ENCODE results near the gene CAPZB.

The CAPZB gene

GRCh38 chr1:19372602-19373001 lies 112.7 kb downstream of the CAPZB start:
- TF ChIP-seq CTCF (IDR thresholded peaks at IDR 0.05; ENCODE audit: low read length) (no peak), EZH2 (IDR thresholded peaks at IDR 0.05; ENCODE audit: borderline replicate concordance, low read length) (no peak)
- no peak overlapping the region for H3K4me3 ChIP-seq (ENCODE audit: low read depth, low read length, poor library complexity, severe bottlenecking)
- H4K20me1 ChIP-seq (ENCODE audit: insufficient read depth, low read length) = no peaks in the 10 kb centered on the region
- no peak overlapping the region for H3K4me2 ChIP-seq (ENCODE audit: low read length)
- no peak overlapping the region for H2AFZ ChIP-seq (ENCODE audit: low read length)
- no peak overlapping the region for H3K9ac ChIP-seq (ENCODE audit: low read length)
- H3K9me2 ChIP-seq (ENCODE audit: low read depth, low read length) = no peaks in the 10 kb centered on the region
- no peak overlapping the region for H3K27ac ChIP-seq (ENCODE audit: low read depth, low read length, poor library complexity, severe bottlenecking)
- no peaks in the 10 kb centered on the region for H3F3A ChIP-seq (ENCODE audit: insufficient read depth, low read length)
- H3K9me3 ChIP-seq (ENCODE audit: low read length) = no peaks in the 10 kb centered on the region
- peaks cover 32% of the 10 kb centered on the region for H3K36me3 ChIP-seq (ENCODE audit: insufficient read depth, low read length)
- no peaks in the 10 kb centered on the region for H3K79me2 ChIP-seq (ENCODE audit: insufficient read depth, low read length)
- no peaks in the 10 kb centered on the region for H3K4me1 ChIP-seq (ENCODE audit: insufficient read depth, low read length, severe bottlenecking)
- no peaks in the 10 kb centered on the region for H3K27me3 ChIP-seq (ENCODE audit: insufficient read depth, low read length)

- no peak overlapping the region for H3K9ac ChIP-seq (ENCODE audit: low read length)
- no peaks in the 10 kb centered on the region for H3K27me3 ChIP-seq (ENCODE audit: insufficient read depth, low read length)
- H3K4me3 ChIP-seq (ENCODE audit: low read depth, low read length, poor library complexity, severe bottlenecking) = no peak overlapping the region
- H3K9me2 ChIP-seq (ENCODE audit: low read depth, low read length) = no peaks in the 10 kb centered on the region
- peaks cover 27% of the 10 kb centered on the region for H3K36me3 ChIP-seq (ENCODE audit: insufficient read depth, low read length)
- no peaks in the 10 kb centered on the region for H3K79me2 ChIP-seq (ENCODE audit: insufficient read depth, low read length)
- no peak overlapping the region for H3K27ac ChIP-seq (ENCODE audit: low read depth, low read length, poor library complexity, severe bottlenecking)
- no peak for TF ChIP-seq EZH2 (IDR thresholded peaks at IDR 0.05; ENCODE audit: borderline replicate concordance, low read length)
- no peak for TF ChIP-seq CTCF (IDR thresholded peaks at IDR 0.05; ENCODE audit: low read length)
- no peak overlapping the region for H2AFZ ChIP-seq (ENCODE audit: low read length)
- H3K4me1 ChIP-seq (ENCODE audit: insufficient read depth, low read length, severe bottlenecking) = no peaks in the 10 kb centered on the region
- H3K4me2 ChIP-seq (ENCODE audit: low read length) = no peak overlapping the region
- no peaks in the 10 kb centered on the region for H3F3A ChIP-seq (ENCODE audit: insufficient read depth, low read length)
- no peaks in the 10 kb centered on the region for H4K20me1 ChIP-seq (ENCODE audit: insufficient read depth, low read length)
- H3K9me3 ChIP-seq (ENCODE audit: low read length) = no peaks in the 10 kb centered on the region
These were observed 113.2 kb downstream of the CAPZB start for GRCh38 chr1:19372136-19372514.

GRCh38 chr1:19371226-19372135 lies 113.9 kb downstream of the CAPZB start:
- no peak overlapping the region for H3K27ac ChIP-seq (ENCODE audit: low read depth, low read length, poor library complexity, severe bottlenecking)
- H3K9ac ChIP-seq (ENCODE audit: low read length) = no peak overlapping the region
- H3K79me2 ChIP-seq (ENCODE audit: insufficient read depth, low read length) = no peaks in the 10 kb centered on the region
- no peaks in the 10 kb centered on the region for H3K9me2 ChIP-seq (ENCODE audit: low read depth, low read length)
- H3K4me2 ChIP-seq (ENCODE audit: low read length) = no peak overlapping the region
- H3F3A ChIP-seq (ENCODE audit: insufficient read depth, low read length) = no peaks in the 10 kb centered on the region
- peaks cover 21% of the 10 kb centered on the region for H3K36me3 ChIP-seq (ENCODE audit: insufficient read depth, low read length)
- no peaks in the 10 kb centered on the region for H3K9me3 ChIP-seq (ENCODE audit: low read length)
- H3K4me3 ChIP-seq (ENCODE audit: low read depth, low read length, poor library complexity, severe bottlenecking) = no peak overlapping the region
- no peaks in the 10 kb centered on the region for H3K4me1 ChIP-seq (ENCODE audit: insufficient read depth, low read length, severe bottlenecking)
- no peaks in the 10 kb centered on the region for H4K20me1 ChIP-seq (ENCODE audit: insufficient read depth, low read length)
- H3K27me3 ChIP-seq (ENCODE audit: insufficient read depth, low read length) = no peaks in the 10 kb centered on the region
- H2AFZ ChIP-seq (ENCODE audit: low read length) = no peak overlapping the region
- TF ChIP-seq CTCF (IDR thresholded peaks at IDR 0.05; ENCODE audit: low read length) = no peak
- TF ChIP-seq EZH2 (IDR thresholded peaks at IDR 0.05; ENCODE audit: borderline replicate concordance, low read length) = no peak

All from OCI-LY1 (cell line).